ENCODE results near the gene EXOC7.
"Not testable (repeated sequence)": the region's sequence is repeated elsewhere in the genome, so short reads cannot be mapped to it uniquely, and the experiment has no call there.

The EXOC7 gene

DNA sequence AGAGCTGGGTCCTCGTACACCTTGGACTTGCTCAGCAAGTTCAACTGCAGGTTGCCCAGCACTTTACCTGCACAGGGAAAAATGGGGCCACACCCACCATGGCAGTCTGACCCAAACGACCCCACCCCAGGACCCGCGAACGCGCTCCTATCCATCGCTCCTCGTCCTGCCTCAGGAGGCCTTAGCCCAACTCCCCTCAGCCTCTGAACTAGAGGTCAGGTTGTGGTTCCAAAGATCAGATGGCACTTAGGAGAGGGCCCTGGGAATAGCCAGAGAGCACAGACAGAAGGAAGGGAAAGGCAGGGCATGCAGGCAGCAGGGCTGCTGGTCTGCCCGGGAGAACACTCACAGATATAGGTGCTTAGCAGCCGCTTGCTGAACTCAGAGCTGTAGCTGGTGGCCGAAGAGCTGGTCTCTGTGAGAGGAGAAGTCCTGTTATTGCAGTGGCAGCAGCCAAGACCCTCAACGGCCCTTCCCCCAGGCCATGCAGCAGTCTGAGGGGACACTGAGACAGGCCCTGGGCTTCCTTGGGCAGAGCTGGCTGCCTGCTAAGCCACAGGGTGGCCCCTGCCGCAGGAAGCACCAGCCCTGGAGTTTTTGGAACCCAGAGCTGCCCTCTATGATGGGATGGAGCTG, 17.7 kb downstream of the EXOC7 start:
- DNase-seq, result no peak

DNA sequence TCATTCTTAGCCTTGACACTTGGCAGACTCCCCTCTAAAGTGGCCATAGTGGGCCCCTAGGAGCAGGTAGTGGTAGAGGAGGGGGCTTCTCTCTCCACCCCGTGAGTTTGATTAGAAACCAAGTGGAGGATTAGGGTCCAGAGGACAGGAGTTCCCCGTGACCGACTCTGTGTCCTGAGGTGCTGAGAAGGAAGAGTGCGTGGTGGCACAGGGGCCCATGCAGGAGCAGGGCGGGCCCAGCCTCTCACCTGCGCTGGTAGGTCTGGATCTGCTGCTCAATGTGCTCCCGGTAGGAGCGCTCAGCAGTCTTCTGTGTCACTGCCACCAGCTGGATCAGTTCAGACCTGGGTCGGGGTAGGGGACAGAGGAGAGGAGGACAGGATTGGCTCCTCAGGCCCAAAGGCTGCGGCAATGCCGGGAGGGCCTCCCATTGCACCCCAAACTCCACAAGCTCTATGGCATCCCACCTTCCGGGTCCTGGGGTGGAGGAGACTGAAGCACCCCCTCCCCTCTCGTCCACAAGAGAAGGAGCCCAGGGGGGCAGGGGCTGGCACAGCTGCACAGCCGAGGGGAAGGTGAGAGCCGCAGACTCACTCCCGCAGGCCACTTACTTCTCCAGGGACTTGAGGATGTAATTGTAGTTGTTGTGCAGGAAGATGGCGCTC, 18.4 kb downstream of the EXOC7 start:
- no peak for DNase-seq

DNA sequence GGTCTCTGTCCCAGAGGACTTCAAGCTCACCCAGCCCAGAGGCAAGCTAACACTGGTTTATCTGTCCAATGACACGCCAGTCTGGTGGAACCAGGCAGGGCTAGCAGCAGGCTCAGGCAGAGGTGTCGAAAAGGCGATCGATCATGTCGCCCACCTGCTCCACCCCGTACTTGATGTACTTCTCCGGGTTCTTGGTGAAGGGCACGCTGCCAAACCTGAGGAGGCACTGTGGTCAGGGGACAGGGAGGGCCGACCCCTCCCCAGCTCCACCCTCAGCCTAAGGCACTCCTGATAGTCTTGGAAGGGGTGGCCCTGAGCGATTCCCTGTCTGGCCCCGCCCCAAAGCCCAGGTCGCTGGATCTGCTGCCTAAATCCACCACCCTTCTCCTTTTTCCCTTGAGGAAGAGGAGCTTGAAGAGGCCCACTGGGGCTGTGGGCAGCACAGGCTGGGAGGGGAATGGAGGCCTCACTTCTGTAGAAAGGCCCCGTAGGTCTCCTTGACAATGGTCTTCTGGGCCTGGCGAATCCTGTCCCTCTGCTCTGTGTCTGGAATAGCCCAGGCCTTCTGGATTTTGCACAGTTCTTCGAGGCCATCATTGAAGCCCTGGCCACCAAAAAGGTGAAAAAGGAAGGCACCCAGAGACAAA, 19.9 kb downstream of the EXOC7 start:
- DNase-seq, result no peak

DNA sequence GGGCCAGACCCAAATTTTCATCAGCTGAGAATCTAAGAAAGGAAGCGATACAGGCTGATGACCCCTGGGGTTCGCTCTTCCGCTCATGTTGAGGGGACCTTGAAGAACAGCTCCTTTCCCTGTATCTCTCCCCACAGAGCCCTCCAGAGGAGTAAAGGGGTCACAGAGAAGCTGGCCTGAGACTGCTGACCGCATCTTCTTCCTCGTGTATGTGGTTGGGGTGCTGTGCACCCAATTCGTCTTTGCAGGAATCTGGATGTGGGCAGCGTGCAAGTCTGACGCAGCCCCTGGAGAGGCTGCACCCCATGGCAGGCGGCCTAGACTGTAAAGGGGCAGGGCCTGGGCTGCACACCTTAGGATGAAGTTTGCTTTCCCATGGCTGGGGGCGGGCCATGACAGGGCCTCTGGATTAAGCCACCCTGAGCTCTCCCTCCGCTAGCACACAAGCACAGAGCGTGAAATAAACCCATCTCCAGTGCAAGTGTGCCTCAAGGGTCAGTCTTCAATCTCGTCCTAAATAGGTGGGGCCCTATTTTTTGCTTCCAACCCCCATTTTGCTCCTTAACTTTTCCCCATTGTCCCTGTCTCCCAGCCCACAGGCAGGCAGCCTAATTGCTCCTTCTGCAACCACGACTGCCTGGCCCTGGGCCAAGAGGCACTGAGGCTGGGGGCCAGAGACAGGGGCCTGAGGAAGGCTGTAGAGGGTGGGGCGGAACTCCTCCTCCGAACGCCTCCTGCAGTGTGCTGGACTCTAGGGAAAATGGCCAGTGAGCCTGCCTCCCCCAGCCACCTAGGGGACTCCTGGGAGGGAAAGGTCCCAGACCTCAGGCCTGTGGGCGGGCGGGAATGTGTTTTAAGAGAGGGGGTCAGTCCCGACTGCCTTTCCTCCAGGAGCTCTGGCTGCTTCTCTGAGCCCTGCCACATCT, 21.0 kb downstream of the EXOC7 start:
- no peak for DNase-seq

DNA sequence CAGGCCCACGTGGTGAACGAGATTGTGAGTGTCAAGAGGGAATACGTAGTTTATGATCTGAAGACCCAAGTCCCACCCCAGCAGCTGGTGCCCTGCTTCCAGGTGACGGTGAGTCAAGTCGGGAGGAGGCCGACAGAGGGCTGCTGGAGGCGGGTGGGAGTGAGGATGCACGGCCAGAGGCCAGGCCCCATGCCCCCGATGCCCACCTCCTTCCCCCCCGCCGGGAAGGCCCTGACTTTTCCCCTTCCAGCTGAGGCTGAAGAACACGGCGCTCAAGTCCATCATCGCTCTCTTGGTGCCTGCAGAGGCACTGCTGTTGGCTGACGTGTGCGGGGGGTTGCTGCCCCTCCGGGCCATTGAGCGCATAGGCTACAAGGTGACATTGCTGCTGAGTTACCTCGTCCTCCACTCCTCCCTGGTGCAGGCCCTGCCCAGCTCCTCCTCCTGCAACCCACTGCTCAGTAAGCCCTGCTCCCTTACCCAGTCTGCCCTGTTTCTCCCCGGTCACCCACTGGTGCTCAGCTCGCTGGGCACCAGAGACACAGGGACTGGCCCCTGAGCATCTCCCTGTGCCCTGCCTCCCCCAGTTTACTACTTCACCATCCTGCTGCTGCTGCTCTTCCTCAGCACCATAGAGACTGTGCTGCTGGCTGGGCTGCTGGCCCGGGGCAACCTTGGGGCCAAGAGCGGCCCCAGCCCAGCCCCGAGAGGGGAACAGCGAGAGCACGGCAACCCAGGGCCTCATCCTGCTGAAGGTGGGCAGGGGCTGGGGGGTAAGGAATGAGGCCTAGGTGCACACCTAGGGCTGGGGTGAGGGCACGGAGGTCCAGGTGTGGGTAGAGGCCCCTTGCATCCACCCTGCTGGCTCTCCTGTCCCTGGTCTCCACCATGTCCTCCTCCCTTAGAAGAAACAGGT, 22.0 kb downstream of the EXOC7 start:
- no peak for DNase-seq

GRCh38 chr17:76080768-76081287, 22.8 kb downstream of the EXOC7 start:
- no peak for DNase-seq

GRCh38 chr17:76079956-76080767, 23.4 kb downstream of the EXOC7 start:
- DNase-seq, result no peak

DNA sequence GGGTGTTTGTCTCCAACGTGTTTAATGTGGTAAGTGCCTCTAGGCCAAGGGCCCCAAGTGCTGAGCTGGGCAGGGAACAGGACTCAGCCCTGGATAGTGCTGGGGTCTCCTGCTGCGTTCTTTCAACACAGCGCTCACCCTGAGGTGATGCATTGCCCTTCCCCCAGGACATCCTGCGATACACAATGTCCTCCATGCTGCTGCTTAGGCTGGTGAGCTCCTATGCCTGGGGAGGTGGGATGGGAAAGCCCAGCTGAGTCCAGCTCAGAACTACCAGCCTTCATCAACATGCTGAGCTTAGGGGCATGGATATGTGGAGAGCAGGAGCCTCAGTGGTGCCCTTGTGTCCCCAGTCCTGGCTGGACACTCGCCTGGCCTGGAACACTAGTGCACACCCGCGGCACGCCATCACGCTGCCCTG, 24.0 kb downstream of the EXOC7 start:
- DNase-seq, result no peak

GRCh38 chr17:76078860-76079534, 24.6 kb downstream of the EXOC7 start, which contains the start of gene ZACN:
Gene ZACN (plus strand): TSS chr17:76079182. CDS start chr17:76079265, 83 bp downstream.
- DNase-seq, result no peak

DNA sequence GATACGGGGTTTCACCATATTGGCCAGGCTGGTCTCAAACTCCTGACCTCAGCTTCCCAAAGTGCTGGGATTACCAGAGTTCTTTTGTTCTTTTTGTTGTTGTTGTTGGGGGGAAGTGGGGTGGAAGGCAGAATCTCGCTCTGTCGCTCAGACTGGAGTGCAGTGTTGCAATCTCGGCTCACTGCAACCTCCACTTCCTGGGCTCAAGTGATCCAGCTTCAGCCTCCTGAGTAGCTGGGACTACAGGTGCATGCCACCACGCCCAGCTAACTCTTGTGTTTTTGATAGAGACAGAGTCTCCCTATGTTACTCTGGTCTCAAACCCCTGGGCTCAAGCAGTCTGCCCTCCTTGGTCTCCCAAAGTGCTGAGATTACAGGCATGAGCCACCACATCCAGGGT, 25.2 kb downstream of the EXOC7 start:
- DNase-seq, result not testable (repeated sequence)

DNA sequence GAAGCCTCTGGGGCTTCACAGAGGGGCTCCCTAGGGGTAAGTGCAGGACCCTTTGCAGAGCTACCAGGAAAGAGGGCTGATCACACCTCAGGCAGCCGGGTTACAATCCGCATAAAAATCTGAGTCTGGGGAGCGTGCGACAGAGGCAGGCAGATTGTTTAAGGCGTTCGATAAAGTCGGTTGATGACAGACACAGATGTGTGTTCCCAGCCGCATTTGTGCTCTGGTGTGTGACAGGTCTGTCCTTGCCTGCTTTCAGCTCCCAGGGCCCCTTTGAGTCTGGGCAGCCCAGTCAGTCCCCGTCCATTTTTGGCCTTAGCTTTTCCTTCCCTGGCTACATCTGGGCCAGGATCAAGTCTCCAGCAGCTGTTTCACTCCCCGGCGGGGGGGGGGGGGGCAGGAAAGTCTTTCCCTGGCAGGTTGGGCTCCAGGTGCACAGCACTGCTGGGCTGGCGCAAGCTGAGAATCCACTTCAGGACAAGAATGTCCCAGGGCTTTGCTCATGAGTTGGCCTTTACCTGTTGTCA, 25.9 kb downstream of the EXOC7 start:
- no peak for DNase-seq

DNA sequence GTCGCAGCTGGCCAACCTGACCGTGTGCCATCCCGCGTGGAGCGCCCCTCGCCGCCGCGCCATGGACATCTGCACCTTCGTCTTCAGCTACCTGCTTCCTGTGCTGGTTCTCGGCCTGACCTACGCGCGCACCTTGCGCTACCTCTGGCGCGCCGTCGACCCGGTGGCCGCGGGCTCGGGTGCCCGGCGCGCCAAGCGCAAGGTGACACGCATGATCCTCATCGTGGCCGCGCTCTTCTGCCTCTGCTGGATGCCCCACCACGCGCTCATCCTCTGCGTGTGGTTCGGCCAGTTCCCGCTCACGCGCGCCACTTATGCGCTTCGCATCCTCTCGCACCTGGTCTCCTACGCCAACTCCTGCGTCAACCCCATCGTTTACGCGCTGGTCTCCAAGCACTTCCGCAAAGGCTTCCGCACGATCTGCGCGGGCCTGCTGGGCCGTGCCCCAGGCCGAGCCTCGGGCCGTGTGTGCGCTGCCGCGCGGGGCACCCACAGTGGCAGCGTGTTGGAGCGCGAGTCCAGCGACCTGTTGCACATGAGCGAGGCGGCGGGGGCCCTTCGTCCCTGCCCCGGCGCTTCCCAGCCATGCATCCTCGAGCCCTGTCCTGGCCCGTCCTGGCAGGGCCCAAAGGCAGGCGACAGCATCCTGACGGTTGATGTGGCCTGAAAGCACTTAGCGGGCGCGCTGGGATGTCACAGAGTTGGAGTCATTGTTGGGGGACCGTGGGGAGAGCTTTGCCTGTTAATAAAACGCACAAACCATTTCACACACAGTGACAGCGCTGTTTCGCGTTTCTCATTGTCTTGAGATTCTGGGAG, 26.6 kb downstream of the EXOC7 start:
- no peak for DNase-seq

- DNase-seq, result no peak
These were observed 27.3 kb downstream of the EXOC7 start for GRCh38 chr17:76076146-76076764.

- no peak for DNase-seq
These were observed 28.0 kb downstream of the EXOC7 start for GRCh38 chr17:76075364-76076145.

- no peak for DNase-seq
These were observed 28.9 kb downstream of the EXOC7 start, which contains the start of gene GALR2 for GRCh38 chr17:76074390-76075363. Gene GALR2 (plus strand): TSS chr17:76074781. CDS start chr17:76074884, 103 bp downstream.

GRCh38 chr17:76072148-76072858, 31.3 kb downstream of the EXOC7 start, which contains the start of gene SRP68:
Gene SRP68 (minus strand): TSS chr17:76072517. CDS start chr17:76072491, 26 bp downstream.
- DNase-seq, result peak; percentile 91

Measured in fibroblast of skin of right biceps (primary cell).